HS-5 (cell line): ENCODE data around the gene ATP13A5.
A peak's percentile ranks its signal among the peaks of the same experiment; 100 is the strongest.

ENCODE experiments used
- DNase-seq: peaks from one replicate; pipeline ENCODE4 v3.0.0-alpha.2; 2012; ENCODE audit warnings: low read depth

Gene ATP13A5

DNA sequence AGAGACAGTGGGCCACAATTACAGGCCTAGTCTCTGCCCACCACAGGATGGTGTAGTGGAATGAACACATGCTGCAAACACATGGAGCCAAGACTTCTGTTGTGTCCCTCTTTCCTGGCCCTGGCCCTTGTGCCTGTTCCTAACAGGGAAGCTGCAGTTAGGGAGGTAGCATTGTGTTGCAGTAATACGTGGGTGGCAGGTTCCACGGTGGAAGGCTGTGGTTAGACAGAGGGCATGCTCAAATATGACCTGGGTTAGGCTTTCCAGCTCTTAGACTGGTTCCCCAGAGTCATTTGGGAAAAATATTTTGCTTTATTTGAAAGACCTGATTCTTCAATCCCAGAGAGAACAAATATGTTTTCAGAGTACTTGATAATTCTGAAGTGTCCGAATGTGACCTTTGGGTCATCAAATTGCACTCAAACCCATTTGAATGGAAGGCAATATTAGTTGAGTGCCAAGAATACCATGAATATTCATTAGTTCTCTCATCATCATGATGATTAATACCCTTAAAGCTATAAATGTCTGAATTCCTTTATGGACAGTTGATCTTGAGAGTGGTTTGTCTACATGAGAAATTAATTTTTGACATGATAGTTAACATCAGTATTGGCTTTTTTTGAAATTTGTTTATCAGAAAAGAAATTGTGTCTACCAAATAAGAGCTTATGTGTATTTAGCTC lies 109.1 kb downstream of the ATP13A5 start:
- no peak for DNase-seq

GRCh38 chr3:193262707-193263106 lies 115.8 kb downstream of the ATP13A5 start:
- no peak for DNase-seq

DNA sequence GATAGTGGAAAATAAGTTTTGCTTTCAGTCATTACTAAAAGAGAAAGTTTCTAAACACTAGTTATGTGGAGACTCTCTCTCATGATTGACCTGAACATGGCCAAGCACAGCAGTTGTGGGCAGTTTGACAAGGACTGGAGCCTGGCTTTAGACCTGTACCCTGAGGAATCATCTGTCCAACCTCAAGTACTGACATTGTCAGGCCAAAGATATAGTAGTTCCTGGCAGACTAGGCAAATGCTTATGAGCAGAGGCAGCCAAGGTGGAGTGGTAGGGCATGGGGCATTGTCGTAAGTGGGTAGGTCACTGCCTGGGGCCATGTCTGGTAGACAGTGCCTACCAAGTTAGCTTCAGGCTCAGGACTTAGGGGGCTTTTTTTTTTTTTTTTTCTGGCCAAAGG lies 116.6 kb downstream of the ATP13A5 start:
- DNase-seq: no peak

DNA sequence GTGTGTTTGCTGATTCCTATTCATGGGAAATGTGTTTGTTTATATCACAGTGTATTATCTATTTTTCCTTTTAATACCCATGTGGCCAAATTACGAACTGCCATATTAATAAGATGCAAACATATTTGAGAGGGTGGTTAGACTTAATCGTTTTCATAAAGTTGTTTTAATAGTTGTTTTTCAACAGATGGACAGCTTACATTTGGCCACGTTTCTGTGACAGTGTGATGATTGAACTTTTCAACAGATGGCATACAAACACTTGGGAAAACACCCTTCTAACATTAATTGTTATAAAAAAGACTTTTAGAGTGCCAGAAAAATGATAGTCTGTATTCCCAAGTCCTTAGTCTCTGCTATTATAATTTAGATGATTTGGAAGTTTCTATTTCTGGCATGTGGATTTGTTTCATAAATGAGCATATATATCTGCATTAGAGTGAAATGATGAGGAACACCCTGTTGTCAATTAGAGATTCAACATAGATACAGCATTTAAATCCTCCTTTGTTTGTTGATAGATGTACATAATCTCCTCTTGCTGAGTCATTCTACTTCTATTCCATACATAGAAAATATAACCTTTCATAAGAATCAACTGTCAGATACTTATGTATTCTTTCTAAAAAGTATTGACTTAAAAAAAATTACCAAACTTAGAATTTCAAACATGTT lies 124.4 kb downstream of the ATP13A5 start:
- DNase-seq: no peak

- no peak for DNase-seq
These were observed 128.1 kb downstream of the ATP13A5 start for GRCh38 chr3:193250492-193250891.

- DNase-seq: no peak
These were observed 129.6 kb downstream of the ATP13A5 start for GRCh38 chr3:193248848-193249468.

DNA sequence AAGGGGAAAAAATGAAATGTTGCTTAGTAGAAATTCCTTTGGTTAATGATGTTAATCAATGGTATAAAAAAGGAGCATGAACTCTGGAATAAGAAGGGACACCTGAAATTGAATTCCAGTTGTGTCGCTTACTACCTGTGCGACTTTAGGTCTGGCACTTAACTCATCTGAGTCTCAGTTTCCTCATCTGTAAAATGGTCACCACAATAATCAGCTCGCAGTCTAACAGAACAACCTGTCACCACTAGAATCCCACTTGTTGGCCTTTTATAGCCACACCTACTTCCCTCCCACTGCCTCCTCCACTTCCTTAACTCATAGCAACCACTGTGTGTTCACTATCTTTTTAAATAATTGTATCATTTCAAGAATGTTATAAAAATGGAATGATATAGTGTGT lies 135.0 kb downstream of the ATP13A5 start:
- no peak for DNase-seq

DNA sequence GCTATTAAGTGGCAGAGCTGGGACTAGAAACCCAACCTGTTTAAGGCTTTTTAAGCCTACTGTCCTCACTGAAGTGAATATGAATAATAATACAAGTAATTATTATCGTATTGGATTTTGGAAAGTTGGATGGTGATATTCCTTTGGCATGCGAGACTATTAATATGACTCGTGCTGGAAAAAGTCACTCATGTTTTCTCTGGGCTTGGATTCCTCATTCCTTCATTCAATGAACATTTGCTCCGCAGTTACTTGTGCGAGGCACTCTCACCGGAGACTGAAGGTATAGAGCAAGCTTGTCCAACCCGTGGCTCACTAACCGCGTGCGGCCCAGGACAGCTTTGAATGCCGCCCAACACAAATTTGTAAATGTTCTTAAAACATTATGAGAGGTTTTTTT lies 136.8 kb downstream of the ATP13A5 start:
- peak; percentile 18 for DNase-seq

GRCh38 chr3:193240850-193241706 lies 137.5 kb downstream of the ATP13A5 start, which contains the start of gene PLAAT1:
Gene PLAAT1, plus strand, starts transcription at chr3:193241222. Its CDS starts 14,429 bp downstream, at chr3:193255651.
- peak; percentile 28 for DNase-seq

DNA sequence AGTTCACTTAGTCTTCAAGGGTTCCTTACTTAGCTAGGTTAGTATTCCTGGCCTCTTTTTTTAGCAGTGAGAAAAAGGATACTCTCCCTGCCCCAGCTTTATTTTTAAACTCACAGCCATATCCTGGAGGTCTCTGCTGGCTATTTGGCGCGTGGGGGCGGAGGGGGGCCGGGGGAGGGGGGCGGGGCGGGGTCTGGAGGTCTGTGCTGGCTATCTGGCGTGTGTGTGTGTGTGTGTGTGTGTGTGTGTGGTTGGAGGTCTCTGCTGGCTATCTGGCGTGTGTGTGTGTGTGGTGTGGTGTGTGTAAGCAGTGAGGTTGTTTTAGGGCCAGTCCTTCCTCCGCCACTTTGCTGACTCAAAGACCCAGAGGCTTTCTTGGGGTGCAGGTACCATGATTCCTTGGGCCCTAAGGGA lies 138.1 kb downstream of the ATP13A5 start:
- DNase-seq: no peak

DNA sequence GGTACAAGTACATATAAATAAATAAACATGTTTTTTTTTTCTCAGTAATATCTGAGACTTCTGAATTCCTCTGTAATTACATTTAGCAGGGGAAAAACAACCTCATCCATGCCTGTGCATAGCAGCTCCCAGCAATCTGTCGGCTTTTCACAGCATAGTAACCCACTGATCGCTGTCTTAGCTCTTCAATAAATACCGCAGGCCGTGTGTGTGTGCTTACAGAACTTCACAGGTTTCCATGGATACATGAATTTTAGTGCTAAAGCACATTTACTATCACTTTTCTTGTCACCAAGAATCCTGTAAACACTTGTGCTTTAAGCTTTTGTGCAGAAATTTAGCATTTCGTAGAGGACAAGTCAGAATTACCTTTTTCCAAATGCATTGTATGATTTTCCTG lies 141.5 kb downstream of the ATP13A5 start:
- no peak for DNase-seq

DNA sequence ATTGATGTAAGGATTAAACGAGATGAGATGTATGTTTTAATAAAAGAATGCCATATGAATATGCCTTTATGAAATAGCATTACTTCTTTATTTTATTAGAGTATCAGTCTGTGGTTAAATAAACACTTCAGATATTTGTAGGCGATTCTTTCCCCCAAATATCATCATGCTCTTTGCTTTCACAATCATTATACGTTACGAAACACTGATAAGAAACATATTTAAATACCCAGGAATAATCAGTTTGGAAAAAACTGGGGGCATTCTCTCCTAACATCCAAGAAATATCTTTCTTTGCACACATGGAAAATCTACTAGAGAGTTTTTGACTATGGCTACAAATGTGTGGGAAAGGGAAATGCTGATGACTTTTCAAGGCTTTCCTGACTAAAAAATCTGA lies 142.0 kb downstream of the ATP13A5 start:
- no peak for DNase-seq

- no peak for DNase-seq
These were observed 147.4 kb downstream of the ATP13A5 start for GRCh38 chr3:193231201-193231600.

- no peak for DNase-seq
These were observed 147.9 kb downstream of the ATP13A5 start for GRCh38 chr3:193230610-193231009.

GRCh38 chr3:193229851-193230420 lies 148.6 kb downstream of the ATP13A5 start:
- DNase-seq: no peak

DNA sequence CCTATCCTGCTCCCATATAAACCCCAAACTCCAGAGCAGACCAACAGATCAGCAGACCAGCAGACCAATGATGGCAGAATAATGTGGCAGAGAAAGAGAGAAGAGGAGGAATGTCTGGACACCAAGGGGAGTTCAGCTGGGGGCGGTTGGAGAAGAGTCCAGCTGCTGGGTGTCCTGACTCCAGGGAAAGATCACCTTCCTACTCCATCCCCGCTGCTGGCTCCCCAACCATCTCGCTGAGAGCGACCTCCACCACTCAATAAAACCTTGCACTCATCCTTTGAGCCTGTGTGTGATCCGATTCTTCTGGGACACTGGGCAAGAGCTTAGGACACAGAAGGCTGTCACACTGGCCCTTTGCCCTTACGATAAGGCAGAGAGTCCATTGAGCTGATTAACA lies 150.3 kb downstream of the ATP13A5 start:
- no peak for DNase-seq

- no peak for DNase-seq
These were observed 153.0 kb downstream of the ATP13A5 start for GRCh38 chr3:193225302-193226125.
